ENCODE data around the gene ROPN1B.

GRCh38 chr3:126028096-126028495, 59.1 kb downstream of the ROPN1B start:
- TF ChIP-seq CTCF (conservative IDR thresholded peaks at IDR 0.05 in 1 of 2, IDR thresholded peaks at IDR 0.05 in 1 of 2; ENCODE audit: low read depth in 1 of 2, low read length in 2 of 2) (no peak), EZH2 (IDR thresholded peaks at IDR 0.05; ENCODE audit: low read length, missing control alignments) (no peak)

All from fibroblast of lung (primary cell).